Kidney (tissue), 14 donors: ENCODE data around the gene ANKS1B. TPM values are rescaled to one million over a fixed set of nuclear protein-coding genes. Genes with fewer than 3 reads are reported as not detected.

Experiments used
- DNase-seq, 5 donors: peaks; one replicate each; pipeline ENCODE4 v3.0.0-alpha.2; 2013 to 2020
- FAIRE-seq: peaks from 2 replicates; lab custom pipeline; 2012; peaks lifted over from hg19 to GRCh38; lab: Jason Lieb, UNC
- H3K27ac ChIP-seq, 2 donors: one replicate each; pipeline ENCODE4 v1.7.0; 2013; ENCODE audit warnings: low read depth in 2 of 2, low read length in 2 of 2, inconsistent platforms in 1 of 2
- H3K27me3 ChIP-seq: one replicate; pipeline ENCODE4 v1.7.1; 2013; ENCODE audit warnings: low read length, inconsistent platforms; ENCODE audit not compliant: control insufficient read depth, insufficient read depth
- H3K36me3 ChIP-seq, 3 donors: one replicate each; pipeline versions ENCODE4 v1.7.0 to v1.7.1; 2013; ENCODE audit warnings: low read length in 3 of 3, control low read depth in 1 of 3, inconsistent platforms in 1 of 3; ENCODE audit not compliant: insufficient read depth in 3 of 3, control insufficient read depth in 2 of 3
- H3K4me1 ChIP-seq, 3 donors: one replicate each; pipeline versions ENCODE4 v1.7.0 to v1.7.1; 2013; ENCODE audit warnings: low read length in 3 of 3, inconsistent platforms in 1 of 3, low read depth in 1 of 3; ENCODE audit not compliant: control insufficient read depth in 2 of 3, insufficient read depth in 2 of 3
- H3K4me3 ChIP-seq, 3 donors: one replicate each; pipeline versions ENCODE4 v1.7.0 to v1.8.1; 2013; ENCODE audit warnings: low read length in 3 of 3, control low read depth in 1 of 3, inconsistent platforms in 1 of 3
- H3K9ac ChIP-seq, 3 donors: one replicate each; pipeline versions ENCODE4 v1.7.0 to v1.7.1; 2013; ENCODE audit warnings: low read length in 3 of 3, control low read depth in 1 of 3, inconsistent platforms in 1 of 3
- H3K9me3 ChIP-seq, 3 donors: one replicate each; pipeline versions ENCODE4 v1.7.0 to v1.7.1; 2013; ENCODE audit warnings: low read length in 3 of 3, control low read depth in 1 of 3, inconsistent platforms in 1 of 3; ENCODE audit not compliant: control insufficient read depth in 2 of 3, insufficient read depth in 1 of 3
- intact Hi-C: fragments of 100-400 bp; cut with DNase I; formaldehyde crosslinking; loops from one replicate; pipeline ENCODE4 v1.11.1; 2022
- polyA plus RNA-seq: library from polyadenylated mRNA; stranded (reverse); fragments of 350-450 nt; fragmentation: Illumina TruSeq; extraction: RNeasy Lipid Tissue Mini Kit (QIAGEN cat#74804); gene quantifications from one replicate; pipeline ENCODE4 v1.2.3, GENCODE V29; 2014; ENCODE audit warnings: low read depth, low replicate concordance; ENCODE audit not compliant: insufficient read depth
- total RNA-seq: library from RNA; stranded (reverse); fragmentation: NEBNext Ultra II Directional; extraction: Animal tissue kit (Norgen Biotek cat#: 25700); gene quantifications from one replicate; pipeline ENCODE4 v1.2.1, GENCODE V29; 2021
- TF ChIP-seq, protein P1 (sequence below): IDR thresholded peaks from 3 replicates; pipeline ENCODE4 v1.5.1; 2012; ENCODE audit warnings: mild to moderate bottlenecking, moderate library complexity, borderline replicate concordance; ENCODE audit not compliant: insufficient read depth; ENCODE audit errors: extremely low read depth
- donor health status: control.
- donor health status: control.
- donor health status: control.
- donor health status: control.
- donor health status: control.
- donor health status: DM: yes; HTN: yes; CAD: no.
- donor health status: Normal renal cell carcinoma (clear cell type).

The ANKS1B gene
- total and polyA plus RNA-seq, 2 donors from 2014 or later = 1.7 to 5.8 TPM

DNA sequence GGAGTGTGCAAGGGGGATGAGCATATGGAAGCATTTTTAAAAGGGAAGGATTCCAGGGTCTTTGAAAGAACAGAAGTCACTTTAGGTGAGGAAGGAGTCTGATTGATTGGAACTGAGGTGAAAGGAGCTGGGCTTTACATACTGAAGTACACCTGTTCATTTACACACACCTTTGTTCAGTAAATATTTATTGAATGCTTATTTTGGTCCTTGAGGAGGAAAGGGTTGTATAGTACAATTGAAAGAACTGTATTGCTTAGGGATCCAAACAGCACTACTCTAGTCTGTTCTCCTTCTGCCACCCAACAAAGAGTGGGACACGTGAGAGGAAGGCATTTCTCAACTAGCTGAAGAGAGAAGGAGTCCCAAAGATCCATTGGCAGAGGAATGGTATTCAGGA, 1275.7 kb downstream of the ANKS1B start:
- Histone ChIP-seq H3K4me3 (no peak overlapping the region), H3K9me3 (no peaks in the 10 kb centered on the region), H3K36me3 (peaks cover 7 to 11% (median 10%) of the 10 kb centered on the region in 3 donors), H3K4me1 (no peaks in the 10 kb centered on the region), H3K27me3 (no peaks in the 10 kb centered on the region), H3K27ac (no peak overlapping the region), H3K9ac (no peak overlapping the region)
- DNase-seq = no peak
- TF ChIP-seq, protein P1, sequence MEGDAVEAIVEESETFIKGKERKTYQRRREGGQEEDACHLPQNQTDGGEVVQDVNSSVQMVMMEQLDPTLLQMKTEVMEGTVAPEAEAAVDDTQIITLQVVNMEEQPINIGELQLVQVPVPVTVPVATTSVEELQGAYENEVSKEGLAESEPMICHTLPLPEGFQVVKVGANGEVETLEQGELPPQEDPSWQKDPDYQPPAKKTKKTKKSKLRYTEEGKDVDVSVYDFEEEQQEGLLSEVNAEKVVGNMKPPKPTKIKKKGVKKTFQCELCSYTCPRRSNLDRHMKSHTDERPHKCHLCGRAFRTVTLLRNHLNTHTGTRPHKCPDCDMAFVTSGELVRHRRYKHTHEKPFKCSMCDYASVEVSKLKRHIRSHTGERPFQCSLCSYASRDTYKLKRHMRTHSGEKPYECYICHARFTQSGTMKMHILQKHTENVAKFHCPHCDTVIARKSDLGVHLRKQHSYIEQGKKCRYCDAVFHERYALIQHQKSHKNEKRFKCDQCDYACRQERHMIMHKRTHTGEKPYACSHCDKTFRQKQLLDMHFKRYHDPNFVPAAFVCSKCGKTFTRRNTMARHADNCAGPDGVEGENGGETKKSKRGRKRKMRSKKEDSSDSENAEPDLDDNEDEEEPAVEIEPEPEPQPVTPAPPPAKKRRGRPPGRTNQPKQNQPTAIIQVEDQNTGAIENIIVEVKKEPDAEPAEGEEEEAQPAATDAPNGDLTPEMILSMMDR = no peak
- FAIRE-seq = no peak
- intact Hi-C loops = loop anchor here (10.0 kb wide), 1 partner anchor 286 kb away; no protein-coding TSS in a partner anchor

DNA sequence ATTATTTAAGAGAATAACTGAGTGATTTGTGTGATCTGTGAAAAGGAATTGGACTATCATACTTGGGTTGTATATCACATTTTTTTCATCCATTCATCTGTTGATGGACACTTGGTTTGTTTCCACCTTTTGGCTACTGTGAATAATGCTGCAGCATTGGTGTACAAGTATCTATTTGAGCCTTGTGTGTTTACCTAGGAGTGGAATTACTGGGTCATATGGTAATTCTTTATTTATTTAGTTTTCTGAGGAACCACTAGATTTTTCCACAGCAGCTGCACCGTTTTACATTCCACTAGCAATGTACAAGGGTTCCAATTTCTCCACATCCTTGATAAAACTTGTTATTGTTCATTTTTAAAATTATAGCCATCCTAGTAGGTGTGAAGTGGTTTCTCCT, 1283.6 kb downstream of the ANKS1B start:
- H3K4me1 ChIP-seq = peaks cover 0 to 2% (median 0%) of the 10 kb centered on the region in 3 donors
- DNase-seq (no peak), FAIRE-seq (no peak)
- no peak overlapping the region for H3K9ac ChIP-seq
- H3K9me3 ChIP-seq = no peaks in the 10 kb centered on the region
- TF ChIP-seq, protein P1 = no peak
- no peaks in the 10 kb centered on the region for H3K27me3 ChIP-seq
- H3K27ac ChIP-seq = no peak overlapping the region
- intact Hi-C loops = loop anchor here (10.0 kb wide), 1 partner anchor 294 kb away; no protein-coding TSS in a partner anchor
- H3K36me3 ChIP-seq = peaks cover 0 to 2% (median 2%) of the 10 kb centered on the region in 3 donors
- no peak overlapping the region for H3K4me3 ChIP-seq

DNA sequence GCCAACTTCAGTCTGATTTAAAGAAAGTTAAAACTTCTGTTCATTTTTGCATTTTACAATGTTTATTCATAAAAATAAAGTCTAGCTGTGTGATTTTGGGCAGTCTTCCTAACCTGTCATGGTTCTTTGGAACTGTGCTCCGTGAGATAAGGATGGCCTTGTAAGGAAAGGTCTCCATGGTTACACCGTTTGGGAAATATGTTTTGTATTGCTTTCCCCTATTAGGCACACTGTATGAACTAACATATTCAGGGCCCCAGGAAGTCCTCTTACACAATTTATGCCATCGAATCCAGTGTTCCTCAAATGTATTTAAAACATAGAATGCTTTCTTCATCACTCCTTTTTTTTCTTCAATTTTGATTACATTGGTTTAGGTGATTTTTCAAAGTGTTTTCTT, 1285.2 kb downstream of the ANKS1B start:
- intact Hi-C loops = no loop called here
- no peaks in the 10 kb centered on the region for H3K27me3 ChIP-seq

More for the DNA sequence above, 1285.2 kb downstream of the ANKS1B start:
- Histone ChIP-seq H3K4me3 (no peak overlapping the region), H3K9ac (no peak overlapping the region), H3K4me1 (peaks cover 0 to 2% (median 0%) of the 10 kb centered on the region in 3 donors), H3K36me3 (peaks cover 0 to 2% (median 2%) of the 10 kb centered on the region in 3 donors), H3K9me3 (no peaks in the 10 kb centered on the region), H3K27ac (no peak overlapping the region)
- DNase-seq = no peak
- no peak for FAIRE-seq
- TF ChIP-seq, protein P1 = no peak
